SH-SY5Y (cell line): ENCODE measurements around the gene AFAP1L2.
A peak's percentile ranks its signal among the peaks of the same experiment; 100 is the strongest.

Experiments used
- GATA2 ChIP-seq: IDR thresholded peaks from 2 replicates; pipeline ENCODE4 v1.6.1; 2011; ENCODE audit warnings: mild to moderate bottlenecking, low read depth, low read length
- GATA3 ChIP-seq: IDR thresholded peaks from 2 replicates; pipeline ENCODE4 v1.6.1; 2011; ENCODE audit warnings: low read depth, mild to moderate bottlenecking, low read length, moderate library complexity

- peak; percentile 94 for TF ChIP-seq GATA2
- TF ChIP-seq GATA3 = peak; percentile 94
Measured at GRCh38 chr10:114367351-114368056, 36.8 kb downstream of the AFAP1L2 start.
